WTC11 (cell line): ENCODE measurements around the gene LEFTY2. TPM values are rescaled to one million over a fixed set of nuclear protein-coding genes. Genes with fewer than 3 reads are reported as not detected.

Experiments used
- ATAC-seq: fragments of 200-7000 bp; cut with Tn5 transposase; 2 replicates; pipeline ENCODE4 v1.10.0; 2021; ENCODE audit warnings: mild to moderate bottlenecking, moderate library complexity
- CTCF ChIA-PET: fragments of 300-600 bp; sonication (Branson Sonifier 250); formaldehyde crosslinking; loops from one replicate; lab custom pipeline; 2021; ENCODE audit warnings: antibody characterized with exemption; lab: Charles Lee
- POLR2A ChIA-PET: fragments of 350-600 bp; sonication (Branson Sonifier 250); formaldehyde crosslinking; loops from one replicate; lab custom pipeline; 2021; ENCODE audit warnings: antibody characterized with exemption; lab: Charles Lee
- DNase-seq: peaks from one replicate; pipeline ENCODE4 v3.0.0; 2021; ENCODE audit warnings: low spot score
- H3K27ac Mint-ChIP-seq: 2 replicates; pipeline ENCODE4 v1.8.0; 2021; ENCODE audit warnings: mixed read lengths
- H3K27me3 Mint-ChIP-seq: 2 replicates; pipeline ENCODE4 v1.8.0; 2021; ENCODE audit warnings: low read depth, mild to moderate bottlenecking, moderate library complexity, mixed read lengths
- H3K36me3 Mint-ChIP-seq: 2 replicates; pipeline ENCODE4 v1.8.0; 2021; ENCODE audit warnings: mixed read lengths
- H3K4me1 Mint-ChIP-seq: 2 replicates; pipeline ENCODE4 v1.8.0; 2022; ENCODE audit warnings: mixed read lengths
- H3K4me3 Mint-ChIP-seq: 2 replicates; pipeline ENCODE4 v1.8.0; 2021; ENCODE audit warnings: mild to moderate bottlenecking, moderate library complexity, mixed read lengths
- H3K9me3 Mint-ChIP-seq: 2 replicates; pipeline ENCODE4 v1.8.0; 2021; ENCODE audit warnings: mixed read lengths
- AFF4 ChIP-seq: sonication (generic); formaldehyde crosslinking; IDR thresholded peaks from 2 replicates; pipeline ENCODE4 v1.8.1; 2023; ENCODE audit warnings: mild to moderate bottlenecking, missing genetic modification reagents, borderline replicate concordance
- ATF1 ChIP-seq: sonication (generic); formaldehyde crosslinking; IDR thresholded peaks from 2 replicates; pipeline ENCODE4 v1.8.1; 2023; ENCODE audit warnings: mild to moderate bottlenecking, moderate library complexity, missing genetic modification reagents
- CREB1 ChIP-seq: sonication (generic); formaldehyde crosslinking; IDR thresholded peaks from 2 replicates; pipeline ENCODE4 v1.8.0; 2023; ENCODE audit warnings: mild to moderate bottlenecking, missing genetic modification reagents
- ETV6 ChIP-seq: sonication (generic); formaldehyde crosslinking; IDR thresholded peaks from 2 replicates; pipeline ENCODE4 v1.8.1; 2022; ENCODE audit warnings: mild to moderate bottlenecking, missing genetic modification reagents
- PRRX2 ChIP-seq: fragments of 250-450 bp; sonication (Bioruptor Pico); IDR thresholded peaks from 2 replicates; pipeline ENCODE4 v1.8.0; 2021; ENCODE audit warnings: mild to moderate bottlenecking
- RELA ChIP-seq: sonication (generic); formaldehyde crosslinking; IDR thresholded peaks from 2 replicates; pipeline ENCODE4 v1.8.1; 2022; ENCODE audit warnings: missing genetic modification reagents, mild to moderate bottlenecking, borderline replicate concordance
- SMAD3 ChIP-seq: sonication (generic); formaldehyde crosslinking; IDR thresholded peaks from 2 replicates; pipeline ENCODE4 v1.8.0; 2022; ENCODE audit warnings: missing genetic modification reagents, mild to moderate bottlenecking, borderline replicate concordance
- SMAD4 ChIP-seq: sonication (generic); formaldehyde crosslinking; IDR thresholded peaks from 2 replicates; pipeline ENCODE4 v1.8.0; 2022; ENCODE audit warnings: mild to moderate bottlenecking, missing genetic modification reagents
- TEAD1 ChIP-seq: sonication (generic); formaldehyde crosslinking; IDR thresholded peaks from 2 replicates; pipeline ENCODE4 v1.8.0; 2022; ENCODE audit warnings: mild to moderate bottlenecking, missing genetic modification reagents
- ZNF138 ChIP-seq: sonication (generic); formaldehyde crosslinking; conservative IDR thresholded peaks from 2 replicates; pipeline ENCODE4 v1.8.1; 2022; ENCODE audit warnings: mild to moderate bottlenecking, moderate library complexity, missing genetic modification reagents
- ZSCAN18 ChIP-seq: fragments of 250-450 bp; sonication (Bioruptor Pico); IDR thresholded peaks from 2 replicates; pipeline ENCODE4 v2.1.2; 2022; ENCODE audit warnings: mild to moderate bottlenecking, moderate library complexity
- total RNA-seq: library from RNA; stranded (reverse); gene quantifications from 3 replicates; pipeline ENCODE4 v1.2.3, GENCODE V29; 2021
- TF ChIP-seq, protein P1 (sequence below): sonication (generic); formaldehyde crosslinking; IDR thresholded peaks from 2 replicates; pipeline ENCODE4 v1.8.1; 2022; ENCODE audit warnings: low read depth, missing genetic modification reagents, borderline replicate concordance
- TF ChIP-seq, protein P2 (sequence below): sonication (generic); formaldehyde crosslinking; IDR thresholded peaks from 2 replicates; pipeline ENCODE4 v1.8.0; 2022; ENCODE audit warnings: mild to moderate bottlenecking, missing genetic modification reagents
- TF ChIP-seq, protein P3 (sequence below): sonication (generic); formaldehyde crosslinking; conservative IDR thresholded peaks from 2 replicates; pipeline ENCODE4 v1.8.1; 2023; ENCODE audit warnings: mild to moderate bottlenecking, low read depth, missing genetic modification reagents, moderate library complexity
- TF ChIP-seq, protein P4 (sequence below): fragments of 250-450 bp; sonication (Bioruptor Pico); IDR thresholded peaks from 2 replicates; pipeline ENCODE4 v1.9.0; 2021; ENCODE audit warnings: mild to moderate bottlenecking
- TF ChIP-seq, protein P5 (sequence below): fragments of 200-600 bp; IDR thresholded peaks from 2 replicates; pipeline ENCODE4 v1.8.0; 2022; ENCODE audit warnings: antibody characterized with exemption

Gene LEFTY2
- total RNA-seq, 1 experiment from 2014 or later, result 15.5 TPM

GRCh38 chr1:225917101-225917500 is 23.9 kb downstream of the LEFTY2 start (continued):
- TF ChIP-seq, protein P1, sequence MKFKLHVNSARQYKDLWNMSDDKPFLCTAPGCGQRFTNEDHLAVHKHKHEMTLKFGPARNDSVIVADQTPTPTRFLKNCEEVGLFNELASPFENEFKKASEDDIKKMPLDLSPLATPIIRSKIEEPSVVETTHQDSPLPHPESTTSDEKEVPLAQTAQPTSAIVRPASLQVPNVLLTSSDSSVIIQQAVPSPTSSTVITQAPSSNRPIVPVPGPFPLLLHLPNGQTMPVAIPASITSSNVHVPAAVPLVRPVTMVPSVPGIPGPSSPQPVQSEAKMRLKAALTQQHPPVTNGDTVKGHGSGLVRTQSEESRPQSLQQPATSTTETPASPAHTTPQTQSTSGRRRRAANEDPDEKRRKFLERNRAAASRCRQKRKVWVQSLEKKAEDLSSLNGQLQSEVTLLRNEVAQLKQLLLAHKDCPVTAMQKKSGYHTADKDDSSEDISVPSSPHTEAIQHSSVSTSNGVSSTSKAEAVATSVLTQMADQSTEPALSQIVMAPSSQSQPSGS, result no peak
- no peak for TF ChIP-seq TEAD1
- no peak for TF ChIP-seq ZSCAN18
- TF ChIP-seq, protein P2, sequence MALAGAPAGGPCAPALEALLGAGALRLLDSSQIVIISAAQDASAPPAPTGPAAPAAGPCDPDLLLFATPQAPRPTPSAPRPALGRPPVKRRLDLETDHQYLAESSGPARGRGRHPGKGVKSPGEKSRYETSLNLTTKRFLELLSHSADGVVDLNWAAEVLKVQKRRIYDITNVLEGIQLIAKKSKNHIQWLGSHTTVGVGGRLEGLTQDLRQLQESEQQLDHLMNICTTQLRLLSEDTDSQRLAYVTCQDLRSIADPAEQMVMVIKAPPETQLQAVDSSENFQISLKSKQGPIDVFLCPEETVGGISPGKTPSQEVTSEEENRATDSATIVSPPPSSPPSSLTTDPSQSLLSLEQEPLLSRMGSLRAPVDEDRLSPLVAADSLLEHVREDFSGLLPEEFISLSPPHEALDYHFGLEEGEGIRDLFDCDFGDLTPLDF (CRISPR knock-in tag), result no peak
- TF ChIP-seq ZNF138 (CRISPR knock-in tag), result no peak
- no peak for TF ChIP-seq ETV6
- TF ChIP-seq, protein P3, sequence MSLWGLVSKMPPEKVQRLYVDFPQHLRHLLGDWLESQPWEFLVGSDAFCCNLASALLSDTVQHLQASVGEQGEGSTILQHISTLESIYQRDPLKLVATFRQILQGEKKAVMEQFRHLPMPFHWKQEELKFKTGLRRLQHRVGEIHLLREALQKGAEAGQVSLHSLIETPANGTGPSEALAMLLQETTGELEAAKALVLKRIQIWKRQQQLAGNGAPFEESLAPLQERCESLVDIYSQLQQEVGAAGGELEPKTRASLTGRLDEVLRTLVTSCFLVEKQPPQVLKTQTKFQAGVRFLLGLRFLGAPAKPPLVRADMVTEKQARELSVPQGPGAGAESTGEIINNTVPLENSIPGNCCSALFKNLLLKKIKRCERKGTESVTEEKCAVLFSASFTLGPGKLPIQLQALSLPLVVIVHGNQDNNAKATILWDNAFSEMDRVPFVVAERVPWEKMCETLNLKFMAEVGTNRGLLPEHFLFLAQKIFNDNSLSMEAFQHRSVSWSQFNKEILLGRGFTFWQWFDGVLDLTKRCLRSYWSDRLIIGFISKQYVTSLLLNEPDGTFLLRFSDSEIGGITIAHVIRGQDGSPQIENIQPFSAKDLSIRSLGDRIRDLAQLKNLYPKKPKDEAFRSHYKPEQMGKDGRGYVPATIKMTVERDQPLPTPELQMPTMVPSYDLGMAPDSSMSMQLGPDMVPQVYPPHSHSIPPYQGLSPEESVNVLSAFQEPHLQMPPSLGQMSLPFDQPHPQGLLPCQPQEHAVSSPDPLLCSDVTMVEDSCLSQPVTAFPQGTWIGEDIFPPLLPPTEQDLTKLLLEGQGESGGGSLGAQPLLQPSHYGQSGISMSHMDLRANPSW (CRISPR knock-in tag), result no peak
- TF ChIP-seq, all 79 proteins: peak for 0

- ChIA-PET CTCF (interaction anchor here (0.9 kb wide), 1 partner anchor 435 kb away, joined by 3 read pairs; no protein-coding TSS in a partner anchor), POLR2A (no interaction called here)
- peaks cover 4% of the 10 kb centered on the region for H3K27me3 Mint-ChIP-seq
- H3K4me3 Mint-ChIP-seq, result no peak overlapping the region
- ATAC-seq, result no peak
- peaks cover 29% of the 10 kb centered on the region for H3K36me3 Mint-ChIP-seq
- H3K9me3 Mint-ChIP-seq, result no peaks in the 10 kb centered on the region
- no peak for DNase-seq
- H3K27ac Mint-ChIP-seq, result no peak overlapping the region
- peaks cover 24% of the 10 kb centered on the region for H3K4me1 Mint-ChIP-seq
- TF ChIP-seq, protein P1, result no peak
- no peak for TF ChIP-seq SMAD3 (CRISPR knock-in tag)
- TF ChIP-seq PRRX2, result no peak
- TF ChIP-seq ATF1 (CRISPR knock-in tag), result no peak
- no peak for TF ChIP-seq SMAD4 (CRISPR knock-in tag)
- TF ChIP-seq, protein P4, sequence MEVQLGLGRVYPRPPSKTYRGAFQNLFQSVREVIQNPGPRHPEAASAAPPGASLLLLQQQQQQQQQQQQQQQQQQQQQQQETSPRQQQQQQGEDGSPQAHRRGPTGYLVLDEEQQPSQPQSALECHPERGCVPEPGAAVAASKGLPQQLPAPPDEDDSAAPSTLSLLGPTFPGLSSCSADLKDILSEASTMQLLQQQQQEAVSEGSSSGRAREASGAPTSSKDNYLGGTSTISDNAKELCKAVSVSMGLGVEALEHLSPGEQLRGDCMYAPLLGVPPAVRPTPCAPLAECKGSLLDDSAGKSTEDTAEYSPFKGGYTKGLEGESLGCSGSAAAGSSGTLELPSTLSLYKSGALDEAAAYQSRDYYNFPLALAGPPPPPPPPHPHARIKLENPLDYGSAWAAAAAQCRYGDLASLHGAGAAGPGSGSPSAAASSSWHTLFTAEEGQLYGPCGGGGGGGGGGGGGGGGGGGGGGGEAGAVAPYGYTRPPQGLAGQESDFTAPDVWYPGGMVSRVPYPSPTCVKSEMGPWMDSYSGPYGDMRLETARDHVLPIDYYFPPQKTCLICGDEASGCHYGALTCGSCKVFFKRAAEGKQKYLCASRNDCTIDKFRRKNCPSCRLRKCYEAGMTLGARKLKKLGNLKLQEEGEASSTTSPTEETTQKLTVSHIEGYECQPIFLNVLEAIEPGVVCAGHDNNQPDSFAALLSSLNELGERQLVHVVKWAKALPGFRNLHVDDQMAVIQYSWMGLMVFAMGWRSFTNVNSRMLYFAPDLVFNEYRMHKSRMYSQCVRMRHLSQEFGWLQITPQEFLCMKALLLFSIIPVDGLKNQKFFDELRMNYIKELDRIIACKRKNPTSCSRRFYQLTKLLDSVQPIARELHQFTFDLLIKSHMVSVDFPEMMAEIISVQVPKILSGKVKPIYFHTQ (CRISPR knock-in tag), result no peak
- no peak for TF ChIP-seq CREB1 (CRISPR knock-in tag)
- no peak for TF ChIP-seq AFF4 (CRISPR knock-in tag)
- TF ChIP-seq, protein P5, sequence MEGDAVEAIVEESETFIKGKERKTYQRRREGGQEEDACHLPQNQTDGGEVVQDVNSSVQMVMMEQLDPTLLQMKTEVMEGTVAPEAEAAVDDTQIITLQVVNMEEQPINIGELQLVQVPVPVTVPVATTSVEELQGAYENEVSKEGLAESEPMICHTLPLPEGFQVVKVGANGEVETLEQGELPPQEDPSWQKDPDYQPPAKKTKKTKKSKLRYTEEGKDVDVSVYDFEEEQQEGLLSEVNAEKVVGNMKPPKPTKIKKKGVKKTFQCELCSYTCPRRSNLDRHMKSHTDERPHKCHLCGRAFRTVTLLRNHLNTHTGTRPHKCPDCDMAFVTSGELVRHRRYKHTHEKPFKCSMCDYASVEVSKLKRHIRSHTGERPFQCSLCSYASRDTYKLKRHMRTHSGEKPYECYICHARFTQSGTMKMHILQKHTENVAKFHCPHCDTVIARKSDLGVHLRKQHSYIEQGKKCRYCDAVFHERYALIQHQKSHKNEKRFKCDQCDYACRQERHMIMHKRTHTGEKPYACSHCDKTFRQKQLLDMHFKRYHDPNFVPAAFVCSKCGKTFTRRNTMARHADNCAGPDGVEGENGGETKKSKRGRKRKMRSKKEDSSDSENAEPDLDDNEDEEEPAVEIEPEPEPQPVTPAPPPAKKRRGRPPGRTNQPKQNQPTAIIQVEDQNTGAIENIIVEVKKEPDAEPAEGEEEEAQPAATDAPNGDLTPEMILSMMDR, result no peak
- TF ChIP-seq RELA (CRISPR knock-in tag), result no peak
Observed at GRCh38 chr1:225915538-225915991, 25.5 kb downstream of the LEFTY2 start.
